HG02571 (cell line): ENCODE measurements around the gene STARD10.
A peak's percentile ranks its signal among the peaks of the same experiment; 100 is the strongest.
"Not testable (repeated sequence)": the region's sequence is repeated elsewhere in the genome, so short reads cannot be mapped to it uniquely, and the experiment has no call there.

Source experiments
- ATAC-seq: cut with Tn5 transposase; IDR thresholded peaks from one replicate; pipeline ENCODE4 v1.9.1; 2021; ENCODE audit warnings: mild to moderate bottlenecking, moderate library complexity; ENCODE audit not compliant: unreplicated experiment

The STARD10 gene

GRCh38 chr11:72793425-72794367 lies at the start of gene STARD10:
TSS of gene STARD10 (minus strand) at chr11:72794047. CDS start at chr11:72781181, 12,866 bp downstream.
- ATAC-seq, result peak; percentile 84

DNA sequence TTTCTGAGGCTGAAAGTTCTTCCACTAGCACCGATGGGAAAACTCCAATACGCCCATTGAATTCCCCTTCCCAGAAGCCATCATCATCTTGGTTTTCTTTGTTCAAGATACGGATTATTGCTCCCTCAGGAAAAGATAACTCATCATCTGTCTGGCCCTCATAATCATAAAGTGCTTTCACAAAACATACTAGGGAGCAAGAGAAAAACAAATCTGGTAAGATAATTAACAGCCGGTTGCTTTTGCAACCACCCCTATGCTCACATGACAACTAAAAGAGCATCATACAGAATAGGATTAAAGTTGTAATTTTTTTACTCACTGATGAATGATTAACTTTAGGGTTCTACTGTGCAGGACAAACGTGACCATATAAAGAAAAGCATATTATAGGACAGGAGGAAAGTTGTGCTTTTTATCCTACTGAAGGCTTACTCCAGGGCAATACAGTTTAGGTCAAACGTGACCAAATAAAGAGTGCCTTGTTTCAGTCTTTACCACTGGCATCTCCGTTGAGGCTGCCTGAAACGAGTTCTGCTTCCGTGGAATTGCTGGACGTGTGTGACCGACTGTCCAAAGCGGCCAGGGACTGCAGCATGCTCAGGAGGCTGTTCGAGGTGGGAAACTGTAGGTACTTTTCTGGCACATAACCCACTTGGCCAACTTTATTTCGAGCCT lies 48.9 kb upstream of the STARD10 start:
- ATAC-seq, result no peak

GRCh38 chr11:72842126-72842525 lies 48.3 kb upstream of the STARD10 start:
- ATAC-seq, result no peak

DNA sequence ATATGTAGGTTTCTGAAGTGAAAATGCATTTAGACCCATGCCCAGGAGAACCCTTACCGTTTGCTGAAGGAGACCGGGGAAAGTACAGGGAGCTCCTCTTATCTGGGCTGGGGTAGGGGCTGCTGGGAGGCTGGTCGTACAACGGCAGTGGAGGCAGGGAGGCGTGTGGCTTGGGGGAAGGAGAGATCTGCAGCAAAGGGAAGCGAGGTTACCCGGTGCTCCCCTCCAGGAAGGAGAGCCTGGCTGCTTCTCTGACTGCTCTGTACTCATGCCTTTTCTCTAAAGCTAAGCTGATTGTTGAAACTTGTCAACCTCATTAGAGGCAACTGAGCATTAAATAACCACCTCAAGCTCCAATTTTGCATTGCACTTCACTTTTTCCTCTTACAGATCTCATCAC lies 47.5 kb upstream of the STARD10 start:
- no peak for ATAC-seq

GRCh38 chr11:72840780-72841179 lies 46.9 kb upstream of the STARD10 start:
- no peak for ATAC-seq

GRCh38 chr11:72838691-72839305 lies 45.0 kb upstream of the STARD10 start:
- ATAC-seq, result no peak

GRCh38 chr11:72836111-72836510 lies 42.3 kb upstream of the STARD10 start:
- no peak for ATAC-seq

DNA sequence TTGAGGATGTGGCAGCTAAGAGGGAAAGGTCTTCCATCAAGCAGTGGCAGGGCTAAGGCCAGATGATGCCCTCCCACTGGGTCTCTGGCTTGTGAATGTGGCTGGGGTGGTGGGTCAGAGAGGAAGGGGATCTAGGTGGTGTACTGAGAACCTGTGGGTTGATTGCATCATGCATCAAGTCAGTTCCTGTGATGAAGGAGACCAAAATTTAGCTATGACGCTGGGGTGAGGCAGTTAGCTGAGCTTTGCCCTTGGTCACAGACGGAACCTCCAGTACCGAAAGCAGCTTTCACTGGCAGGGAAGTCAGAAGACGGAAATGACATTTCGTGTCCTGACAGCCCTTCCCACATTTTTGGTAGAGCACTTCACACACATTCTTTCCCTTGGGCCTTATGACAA lies 41.1 kb upstream of the STARD10 start:
- no peak for ATAC-seq

GRCh38 chr11:72833811-72834493 lies 40.1 kb upstream of the STARD10 start:
- ATAC-seq, result no peak

DNA sequence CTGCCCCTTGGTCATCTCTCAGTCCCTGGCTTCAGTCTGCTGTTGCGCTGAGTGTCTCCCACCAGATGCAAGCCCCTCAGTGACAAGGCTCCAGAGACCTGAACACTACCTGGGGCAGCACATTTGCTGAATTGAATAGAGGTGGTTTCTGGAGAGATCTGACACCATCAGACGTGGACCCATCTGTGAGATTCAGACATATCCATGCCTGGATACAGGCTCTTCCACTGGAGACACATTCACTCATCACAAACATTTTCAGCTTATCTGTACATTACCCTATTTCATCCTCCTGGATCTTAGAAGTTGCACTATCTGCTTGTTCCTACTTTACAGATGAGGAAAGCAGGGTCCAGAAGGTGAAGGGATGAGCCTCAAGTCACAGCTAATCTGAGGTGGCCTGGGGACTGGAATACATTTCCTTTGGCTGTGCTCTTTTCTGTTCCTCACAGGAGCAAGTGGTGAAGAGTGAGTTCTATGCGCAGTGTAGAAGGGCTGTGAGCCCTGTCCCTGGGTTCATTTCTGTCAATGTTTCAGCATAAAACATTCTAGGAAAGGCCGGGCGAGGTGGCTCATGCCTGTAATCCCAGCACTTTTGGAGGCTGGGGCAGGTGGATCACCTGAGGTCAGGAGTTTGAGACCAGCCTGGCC lies 39.4 kb upstream of the STARD10 start:
- no peak for ATAC-seq

DNA sequence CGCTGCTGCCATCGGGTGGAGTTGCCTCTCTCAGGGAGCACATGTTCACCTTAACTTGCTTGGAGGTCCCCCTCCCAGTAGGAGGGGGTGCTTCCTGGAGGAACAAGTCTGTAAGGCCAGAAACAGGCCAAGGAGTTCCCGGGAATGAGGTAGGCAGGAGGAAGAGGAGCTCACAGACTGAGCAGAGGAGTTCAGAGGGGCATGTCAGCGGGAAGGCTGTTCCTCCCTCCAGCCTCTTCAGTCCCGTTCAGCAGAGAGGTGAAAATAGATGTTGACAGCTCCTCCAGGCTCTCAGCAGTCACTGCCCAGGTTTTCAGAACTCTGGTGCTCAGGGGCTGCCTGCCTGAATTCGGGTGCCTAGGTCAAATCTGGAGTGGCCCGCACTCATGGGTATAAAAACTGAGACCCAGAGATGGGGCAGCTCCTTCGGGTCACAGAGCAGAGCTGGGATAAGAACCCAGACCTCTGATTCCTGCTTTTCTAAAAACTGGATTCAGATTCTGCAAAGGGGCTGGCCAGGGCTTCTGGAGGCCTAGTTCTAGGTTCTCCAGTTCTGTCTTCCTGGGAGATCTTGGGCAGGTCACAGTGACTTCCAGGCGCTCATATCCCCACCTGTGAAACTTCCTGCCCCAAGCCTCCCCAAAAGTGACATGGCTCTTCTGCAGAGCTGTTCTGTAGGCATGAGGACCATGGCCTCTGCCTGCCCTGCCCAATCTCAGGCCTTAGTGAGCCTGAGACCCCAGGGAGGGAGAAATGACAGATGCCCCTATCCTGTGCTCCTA lies 38.6 kb upstream of the STARD10 start:
- no peak for ATAC-seq

- no peak for ATAC-seq
Measured at GRCh38 chr11:72831521-72832300, 37.9 kb upstream of the STARD10 start.

DNA sequence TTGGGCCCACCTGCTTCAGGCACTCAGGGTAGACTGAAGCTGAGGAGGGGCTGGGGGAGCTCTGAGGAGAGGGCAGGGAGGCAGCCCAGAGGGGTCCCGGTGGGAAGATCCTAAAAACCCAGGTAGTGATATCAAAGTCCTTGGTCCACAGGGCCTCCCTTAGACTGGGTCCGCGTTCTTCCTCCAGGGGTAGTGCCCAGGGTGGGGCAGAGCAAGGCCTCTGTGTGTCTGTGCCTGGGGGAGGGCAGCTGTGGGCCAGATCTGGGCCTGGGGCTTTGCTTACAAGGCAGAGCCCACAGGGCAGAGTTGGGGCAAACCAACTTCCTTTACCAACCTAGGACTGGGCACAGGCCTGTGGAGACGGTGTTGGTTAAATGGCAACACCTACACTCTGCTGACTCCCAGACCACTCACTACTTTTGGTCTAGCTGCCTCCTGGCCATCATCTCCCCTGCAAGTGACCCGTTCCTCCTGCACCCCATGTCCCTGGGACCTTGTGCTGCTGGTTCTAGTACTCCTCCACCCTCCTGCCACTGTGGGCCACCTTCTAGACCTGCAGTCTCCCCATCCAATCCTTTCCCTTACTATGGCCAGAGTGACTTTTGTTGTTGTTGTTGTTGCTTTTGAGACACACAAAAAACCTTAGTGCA lies 36.2 kb upstream of the STARD10 start:
- no peak for ATAC-seq

- ATAC-seq, result no peak
Measured at GRCh38 chr11:72829178-72829577, 35.3 kb upstream of the STARD10 start.

- ATAC-seq, result no peak
Measured at GRCh38 chr11:72828692-72829101, 34.9 kb upstream of the STARD10 start.

DNA sequence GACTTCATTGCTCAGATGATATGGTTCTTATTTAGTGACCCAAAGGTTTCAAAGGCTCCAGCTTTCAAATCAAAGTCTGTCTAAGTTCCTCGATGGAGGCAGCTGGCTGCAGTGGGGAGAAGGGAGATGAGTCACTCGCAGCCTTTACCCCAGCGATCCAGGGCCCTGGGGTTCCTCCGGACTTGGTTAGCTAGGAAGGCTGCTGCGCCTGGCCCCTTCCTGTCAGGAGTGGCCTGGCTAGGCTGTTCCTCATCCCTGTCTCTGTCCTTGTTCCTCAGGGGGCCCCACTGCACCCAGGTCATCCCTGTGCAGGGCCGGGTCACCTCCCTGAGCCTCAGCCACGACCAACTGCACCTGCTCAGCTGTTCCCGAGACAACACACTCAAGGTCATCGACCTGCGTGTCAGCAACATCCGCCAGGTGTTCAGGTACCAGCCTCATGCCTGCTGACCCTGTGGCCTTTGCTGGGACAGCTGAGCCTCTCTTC lies 34.3 kb upstream of the STARD10 start:
- ATAC-seq, result no peak

GRCh38 chr11:72827656-72828055 lies 33.8 kb upstream of the STARD10 start:
- ATAC-seq, result not testable (repeated sequence)

DNA sequence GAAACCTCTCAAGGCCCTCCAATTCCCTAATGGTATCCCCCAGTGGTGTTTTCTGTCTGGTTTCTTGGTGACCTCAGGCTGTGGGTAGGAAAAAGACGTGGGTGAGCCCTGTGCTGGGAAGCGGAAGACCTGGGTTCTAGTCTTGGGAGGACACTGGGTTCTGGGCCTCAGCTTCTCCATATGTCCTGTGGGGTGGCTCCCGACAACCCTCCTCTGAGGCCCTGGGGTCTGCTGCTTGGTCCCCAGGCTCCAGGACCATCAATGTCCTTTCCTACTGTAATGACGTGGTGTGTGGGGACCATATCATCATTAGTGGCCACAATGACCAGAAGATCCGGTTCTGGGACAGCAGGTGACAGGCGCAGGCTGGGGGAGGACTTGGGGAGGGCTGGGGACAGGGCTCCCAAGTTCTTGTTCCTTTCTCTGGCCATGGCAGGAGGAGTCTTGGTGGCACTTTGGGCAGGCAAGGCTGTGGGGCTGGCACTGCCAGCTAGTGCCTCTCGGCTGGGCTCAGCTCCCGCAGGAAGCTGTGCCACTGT lies 33.2 kb upstream of the STARD10 start:
- no peak for ATAC-seq
